A673 (cell line): Measurements from ENCODE around the gene FAM163B. TPM values are rescaled to one million over a fixed set of nuclear protein-coding genes. Genes with fewer than 3 reads are reported as not detected.

Source experiments
- BruUV-seq: library from RNA; stranded (reverse); fragments of 400-500 nt; replicated peaks from 2 replicates; lab custom pipeline; 2021; lab: Mats Ljungman, UMichigan
- CTCF ChIA-PET: fragments of 300-600 bp; sonication (Branson Sonifier 250); formaldehyde crosslinking; loops from one replicate; lab custom pipeline; 2022; ENCODE audit warnings: antibody characterized with exemption; lab: Charles Lee
- POLR2A ChIA-PET: fragments of 300-600 bp; sonication (Branson Sonifier 250); formaldehyde crosslinking; loops from one replicate; lab custom pipeline; 2022; ENCODE audit warnings: antibody characterized with exemption; ENCODE audit not compliant: low non-redundant PET; lab: Charles Lee
- DNase-seq: peaks from one replicate; pipeline ENCODE4 v3.0.0-alpha.2; 2015; ENCODE audit warnings: low spot score
- H3K27ac ChIP-seq: fragments of 200-600 bp; sonication (generic); 2 replicates; pipeline ENCODE4 v1.5.1; 2016; ENCODE audit warnings: mixed run types, low read depth, mild to moderate bottlenecking, mixed read lengths, antibody characterized with exemption, low read length; ENCODE audit not compliant: poor library complexity, severe bottlenecking
- H3K27me3 ChIP-seq: fragments of 200-600 bp; sonication (generic); replicated peaks from 2 replicates; pipeline ENCODE4 v1.6.1; 2017; ENCODE audit warnings: mixed run types, low read depth, mild to moderate bottlenecking, mixed read lengths, antibody characterized with exemption, low read length; ENCODE audit not compliant: insufficient read depth, poor library complexity
- H3K36me3 ChIP-seq: fragments of 200-600 bp; sonication (generic); 2 replicates; pipeline ENCODE4 v1.6.1; 2016; ENCODE audit warnings: mixed run types, mild to moderate bottlenecking, mixed read lengths, antibody characterized with exemption, low read length; ENCODE audit not compliant: insufficient read depth, poor library complexity, severe bottlenecking
- H3K4me1 ChIP-seq: fragments of 200-600 bp; sonication (generic); 2 replicates; pipeline ENCODE4 v1.6.1; 2017; ENCODE audit warnings: mixed run types, mild to moderate bottlenecking, mixed read lengths, antibody characterized with exemption, low read length; ENCODE audit not compliant: insufficient read depth, poor library complexity, severe bottlenecking
- H3K4me3 ChIP-seq: fragments of 200-600 bp; sonication (generic); 2 replicates; pipeline ENCODE4 v1.5.1; 2016; ENCODE audit warnings: low read depth, mixed run types, mild to moderate bottlenecking, mixed read lengths, low read length; ENCODE audit not compliant: poor library complexity, severe bottlenecking
- H3K9me3 ChIP-seq: fragments of 200-600 bp; sonication (generic); 2 replicates; pipeline ENCODE4 v1.6.1; 2016; ENCODE audit warnings: mixed run types, low read depth, mild to moderate bottlenecking, mixed read lengths, antibody characterized with exemption, low read length; ENCODE audit not compliant: poor library complexity, severe bottlenecking
- EZH2 ChIP-seq: fragments of 200-600 bp; sonication (generic); IDR thresholded peaks from 2 replicates; pipeline ENCODE4 v1.6.1; 2017; ENCODE audit warnings: borderline replicate concordance, low read depth, mild to moderate bottlenecking, mixed read lengths, antibody characterized with exemption, low read length; ENCODE audit not compliant: poor library complexity, severe bottlenecking
- intact Hi-C: fragments of 100-400 bp; cut with micrococcal nuclease; formaldehyde crosslinking; loops from one replicate; pipeline ENCODE4 v1.10.0; 2022; ENCODE audit not compliant: unreplicated experiment
- total RNA-seq: library from RNA; stranded (reverse); gene quantifications from 2 replicates; pipeline ENCODE4 v1.2.3, GENCODE V29; 2021
- TF ChIP-seq, protein P1 (sequence below): fragments of 300-800, 200-600 bp; sonication (generic); conservative IDR thresholded peaks from 2 replicates; pipeline ENCODE4 v1.5.1; 2017; ENCODE audit warnings: low read depth, mild to moderate bottlenecking, antibody characterized with exemption, low read length, moderate library complexity, mixed read lengths

FAM163B gene
- total RNA-seq, 1 experiment from 2014 or later = not detected

GRCh38 chr9:133578524-133579441 lies 30.4 kb downstream of the FAM163B start:
- POLR2A ChIA-PET = no interaction called here
- H3K36me3 ChIP-seq = no peaks in the 10 kb centered on the region
- no TSS peak for BruUV-seq
- no peak for DNase-seq
- intact Hi-C loops = no loop called here
- TF ChIP-seq, protein P1, sequence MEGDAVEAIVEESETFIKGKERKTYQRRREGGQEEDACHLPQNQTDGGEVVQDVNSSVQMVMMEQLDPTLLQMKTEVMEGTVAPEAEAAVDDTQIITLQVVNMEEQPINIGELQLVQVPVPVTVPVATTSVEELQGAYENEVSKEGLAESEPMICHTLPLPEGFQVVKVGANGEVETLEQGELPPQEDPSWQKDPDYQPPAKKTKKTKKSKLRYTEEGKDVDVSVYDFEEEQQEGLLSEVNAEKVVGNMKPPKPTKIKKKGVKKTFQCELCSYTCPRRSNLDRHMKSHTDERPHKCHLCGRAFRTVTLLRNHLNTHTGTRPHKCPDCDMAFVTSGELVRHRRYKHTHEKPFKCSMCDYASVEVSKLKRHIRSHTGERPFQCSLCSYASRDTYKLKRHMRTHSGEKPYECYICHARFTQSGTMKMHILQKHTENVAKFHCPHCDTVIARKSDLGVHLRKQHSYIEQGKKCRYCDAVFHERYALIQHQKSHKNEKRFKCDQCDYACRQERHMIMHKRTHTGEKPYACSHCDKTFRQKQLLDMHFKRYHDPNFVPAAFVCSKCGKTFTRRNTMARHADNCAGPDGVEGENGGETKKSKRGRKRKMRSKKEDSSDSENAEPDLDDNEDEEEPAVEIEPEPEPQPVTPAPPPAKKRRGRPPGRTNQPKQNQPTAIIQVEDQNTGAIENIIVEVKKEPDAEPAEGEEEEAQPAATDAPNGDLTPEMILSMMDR = no peak
- TF ChIP-seq EZH2 = no peak
- no peak overlapping the region for H3K27ac ChIP-seq
- no peaks in the 10 kb centered on the region for H3K27me3 ChIP-seq
- H3K4me1 ChIP-seq = peaks cover 16% of the 10 kb centered on the region
- H3K9me3 ChIP-seq = no peaks in the 10 kb centered on the region
- H3K4me3 ChIP-seq = no peak overlapping the region
- CTCF ChIA-PET = no interaction called here

- POLR2A ChIA-PET = no interaction called here
- no peak overlapping the region for H3K27ac ChIP-seq
- peaks cover 16% of the 10 kb centered on the region for H3K4me1 ChIP-seq
- no peaks in the 10 kb centered on the region for H3K9me3 ChIP-seq
- H3K27me3 ChIP-seq = no peaks in the 10 kb centered on the region
- no peaks in the 10 kb centered on the region for H3K36me3 ChIP-seq
- intact Hi-C loops = no loop called here
- DNase-seq = no peak
- no TSS peak for BruUV-seq
- TF ChIP-seq, protein P1 = no peak
- TF ChIP-seq EZH2 = no peak
- CTCF ChIA-PET = no interaction called here
- no peak overlapping the region for H3K4me3 ChIP-seq
These were observed 31.5 kb downstream of the FAM163B start for GRCh38 chr9:133577737-133578112.

DNA sequence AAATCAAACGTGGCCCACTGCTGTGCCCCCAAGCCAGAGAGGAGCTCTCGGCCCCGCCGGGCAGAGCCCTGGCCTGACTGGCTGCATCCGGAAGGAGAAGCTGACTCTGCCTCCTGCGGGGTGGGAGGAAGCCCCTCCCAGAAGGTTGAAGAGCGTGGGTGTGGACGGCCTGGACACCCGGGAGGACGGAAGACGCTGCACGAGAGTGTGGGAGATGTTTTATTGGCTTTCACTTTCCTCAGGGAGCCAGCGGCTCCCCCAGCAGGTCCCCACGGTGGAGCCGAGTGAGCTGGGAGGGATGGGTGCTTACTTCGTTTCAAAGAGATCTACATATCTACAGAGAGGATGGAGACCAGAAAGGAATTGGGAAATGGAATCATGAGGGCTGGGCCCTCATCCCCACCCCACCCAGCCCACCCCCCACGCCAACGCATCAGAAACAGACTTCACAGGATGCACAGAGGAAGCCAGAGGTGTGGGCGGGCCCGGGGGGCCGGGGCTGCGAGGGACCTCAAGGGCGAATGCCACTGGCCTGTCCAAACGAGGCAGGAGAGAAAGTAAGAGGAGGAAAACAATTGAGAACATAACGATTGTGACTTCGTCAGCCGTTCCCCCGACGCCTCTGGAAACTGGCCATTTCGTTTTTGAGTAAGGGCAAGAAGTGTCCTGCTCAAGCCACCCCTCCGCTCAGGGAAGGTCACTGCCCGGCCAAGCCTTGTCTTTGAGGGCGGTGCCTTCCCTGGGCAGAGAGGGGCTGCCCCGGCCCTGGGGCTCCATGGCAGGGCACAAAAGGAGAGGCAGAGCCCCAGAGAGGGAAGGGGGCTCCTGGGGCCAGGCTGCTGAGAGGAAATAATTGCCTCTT lies 32.1 kb downstream of the FAM163B start:
- CTCF ChIA-PET = no interaction called here
- TF ChIP-seq, protein P1 = no peak
- no peak for TF ChIP-seq EZH2
- Histone ChIP-seq H3K9me3 (no peaks in the 10 kb centered on the region), H3K27me3 (no peaks in the 10 kb centered on the region), H3K4me3 (no peak overlapping the region), H3K27ac (no peak overlapping the region), H3K36me3 (no peaks in the 10 kb centered on the region), H3K4me1 (peaks cover 16% of the 10 kb centered on the region)
- no peak for DNase-seq
- intact Hi-C loops = no loop called here
- no TSS peak for BruUV-seq
- POLR2A ChIA-PET = no interaction called here
